Cardiac fibroblast (primary cell): ENCODE data around the gene RABGAP1.
"Not testable (repeated sequence)": the region's sequence is repeated elsewhere in the genome, so short reads cannot be mapped to it uniquely, and the experiment has no call there.

Experiments used
- DNase-seq, 2 donors: peaks; one replicate each; pipeline versions ENCODE4 v3.0.0 to v3.0.0-alpha.2; 2010; ENCODE audit warnings: low read depth in 2 of 2
- H3K4me3 ChIP-seq, 2 donors: replicated peaks in 1 of 2; 1 replicate in 1 of 2; 2 replicates in 1 of 2; pipeline ENCODE4 v1.5.1; 2011; ENCODE audit warnings: low read depth in 2 of 2, low read length in 2 of 2, mild to moderate bottlenecking in 2 of 2, moderate library complexity in 1 of 2
- TF ChIP-seq, protein P1 (sequence below): IDR thresholded peaks from one replicate; pipeline ENCODE4 v1.5.1; 2011; ENCODE audit warnings: low read depth, mild to moderate bottlenecking, low read length, inconsistent platforms

The RABGAP1 gene

DNA sequence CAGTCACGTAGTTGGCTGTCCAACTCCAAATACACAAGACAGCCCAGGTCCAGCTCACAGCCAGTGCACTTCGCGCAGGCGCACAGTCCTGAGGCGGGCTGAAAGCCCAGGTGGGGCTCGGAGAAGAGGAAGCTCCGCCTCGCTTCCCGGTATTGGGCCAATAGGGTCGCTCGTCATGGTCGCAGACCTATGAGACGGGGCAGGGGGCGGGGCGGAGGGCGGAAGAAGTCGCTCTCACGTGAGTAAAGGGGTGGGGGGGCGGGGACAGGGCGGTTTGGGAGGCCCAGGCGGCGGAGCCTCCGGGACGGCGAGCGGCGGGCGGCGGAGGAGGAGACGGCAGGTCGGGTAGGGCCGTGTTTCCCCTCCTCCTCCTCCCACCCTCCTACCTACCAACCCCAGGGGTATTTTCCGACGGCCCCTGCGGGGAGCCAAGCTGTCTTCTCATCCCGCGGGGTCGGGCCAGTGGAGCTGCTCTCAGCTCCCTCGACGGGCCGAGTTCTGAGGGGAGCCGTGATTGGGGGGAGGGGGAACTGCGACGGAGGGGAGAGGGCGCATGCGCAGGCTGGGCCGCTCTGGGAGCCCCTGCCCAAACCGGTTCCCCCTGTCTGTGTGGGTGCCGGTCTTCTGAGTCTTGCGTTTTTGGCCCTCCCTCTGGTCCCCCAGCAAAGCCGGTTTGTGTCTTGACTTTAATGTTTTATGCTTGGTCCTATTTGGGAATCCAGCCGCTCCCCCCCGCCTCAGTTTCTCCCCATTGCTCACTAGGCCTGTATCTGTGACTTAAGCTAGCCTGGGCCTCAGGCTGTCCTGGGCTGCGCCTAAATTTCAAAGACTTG lies at the start of gene RABGAP1:
RABGAP1 (plus strand) TSS at position 272 of the 833 bp plus-strand sequence. CDS start 16,040 bp downstream, outside the sequence.
- peak within 1 kb of the TSS; percentile 87 to 92 for H3K4me3 ChIP-seq
- TF ChIP-seq, protein P1, sequence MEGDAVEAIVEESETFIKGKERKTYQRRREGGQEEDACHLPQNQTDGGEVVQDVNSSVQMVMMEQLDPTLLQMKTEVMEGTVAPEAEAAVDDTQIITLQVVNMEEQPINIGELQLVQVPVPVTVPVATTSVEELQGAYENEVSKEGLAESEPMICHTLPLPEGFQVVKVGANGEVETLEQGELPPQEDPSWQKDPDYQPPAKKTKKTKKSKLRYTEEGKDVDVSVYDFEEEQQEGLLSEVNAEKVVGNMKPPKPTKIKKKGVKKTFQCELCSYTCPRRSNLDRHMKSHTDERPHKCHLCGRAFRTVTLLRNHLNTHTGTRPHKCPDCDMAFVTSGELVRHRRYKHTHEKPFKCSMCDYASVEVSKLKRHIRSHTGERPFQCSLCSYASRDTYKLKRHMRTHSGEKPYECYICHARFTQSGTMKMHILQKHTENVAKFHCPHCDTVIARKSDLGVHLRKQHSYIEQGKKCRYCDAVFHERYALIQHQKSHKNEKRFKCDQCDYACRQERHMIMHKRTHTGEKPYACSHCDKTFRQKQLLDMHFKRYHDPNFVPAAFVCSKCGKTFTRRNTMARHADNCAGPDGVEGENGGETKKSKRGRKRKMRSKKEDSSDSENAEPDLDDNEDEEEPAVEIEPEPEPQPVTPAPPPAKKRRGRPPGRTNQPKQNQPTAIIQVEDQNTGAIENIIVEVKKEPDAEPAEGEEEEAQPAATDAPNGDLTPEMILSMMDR = no peak
- peak; percentile 98 to 99 for DNase-seq

DNA sequence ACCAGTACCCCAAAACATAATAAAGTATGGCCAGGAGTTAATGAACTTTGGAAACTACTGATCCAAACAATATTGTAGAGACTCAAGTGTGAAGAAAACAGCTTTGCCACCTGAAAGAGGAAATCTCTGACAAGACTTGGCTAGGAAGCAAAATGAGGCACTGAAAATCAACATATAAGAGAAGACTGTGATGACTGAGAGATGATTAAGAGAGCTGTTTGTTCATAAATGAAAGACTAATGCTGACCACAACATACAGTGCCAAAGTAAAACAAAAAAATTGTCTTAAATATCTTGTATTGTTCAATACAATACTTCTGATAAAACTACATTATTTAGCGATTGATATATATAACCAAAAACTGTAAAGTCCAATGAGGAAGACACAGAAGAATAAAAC lies 42.9 kb upstream of the RABGAP1 start:
- no peak overlapping the region for H3K4me3 ChIP-seq
- TF ChIP-seq, protein P1 = no peak
- peak in 1 of 2 donors; percentile 63 for DNase-seq

DNA sequence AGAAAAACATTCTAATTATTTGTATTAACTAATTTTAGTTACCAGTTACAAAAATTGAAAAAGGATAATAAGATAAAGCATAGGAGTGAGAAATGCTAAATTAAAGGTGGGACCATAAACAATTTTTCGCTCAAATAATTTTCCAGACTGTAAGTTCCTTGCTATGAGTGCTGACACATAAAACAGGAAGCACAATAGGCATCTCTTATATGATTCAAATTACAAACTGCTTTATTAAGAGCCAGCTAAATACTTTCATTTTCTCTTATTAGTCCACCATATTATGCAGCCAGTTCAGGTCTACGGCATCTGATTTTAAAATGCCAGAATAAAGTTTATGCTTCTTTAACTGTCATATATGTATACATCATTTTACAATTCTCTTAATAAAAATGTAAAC lies 40.0 kb upstream of the RABGAP1 start:
- peak overlapping the region in 1 of 2 donors; percentile 2 for H3K4me3 ChIP-seq
- TF ChIP-seq, protein P1 = no peak
- DNase-seq = peak; percentile 32 to 53

DNA sequence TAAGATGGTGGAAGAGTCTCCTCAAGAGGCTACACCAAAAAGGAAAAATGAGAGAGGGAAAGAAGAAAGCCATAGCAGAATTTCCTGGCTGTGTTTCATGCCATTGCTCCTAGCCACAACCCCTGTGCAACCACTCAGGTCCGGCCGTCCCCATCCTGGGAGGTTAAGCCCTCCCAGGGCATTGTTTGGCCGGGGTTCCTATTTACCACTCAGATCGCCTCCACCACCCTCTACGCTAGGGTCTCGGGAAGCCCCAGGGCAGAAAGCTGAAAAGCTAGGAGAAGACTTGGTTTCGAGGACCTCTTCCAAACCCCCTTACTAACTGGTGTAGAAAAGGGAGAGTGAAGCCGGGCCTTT lies 36.4 kb upstream of the RABGAP1 start:
- peak; percentile 47 to 57 for DNase-seq
- TF ChIP-seq, protein P1 = no peak
- H3K4me3 ChIP-seq = peak overlapping the region; percentile 77 to 83

DNA sequence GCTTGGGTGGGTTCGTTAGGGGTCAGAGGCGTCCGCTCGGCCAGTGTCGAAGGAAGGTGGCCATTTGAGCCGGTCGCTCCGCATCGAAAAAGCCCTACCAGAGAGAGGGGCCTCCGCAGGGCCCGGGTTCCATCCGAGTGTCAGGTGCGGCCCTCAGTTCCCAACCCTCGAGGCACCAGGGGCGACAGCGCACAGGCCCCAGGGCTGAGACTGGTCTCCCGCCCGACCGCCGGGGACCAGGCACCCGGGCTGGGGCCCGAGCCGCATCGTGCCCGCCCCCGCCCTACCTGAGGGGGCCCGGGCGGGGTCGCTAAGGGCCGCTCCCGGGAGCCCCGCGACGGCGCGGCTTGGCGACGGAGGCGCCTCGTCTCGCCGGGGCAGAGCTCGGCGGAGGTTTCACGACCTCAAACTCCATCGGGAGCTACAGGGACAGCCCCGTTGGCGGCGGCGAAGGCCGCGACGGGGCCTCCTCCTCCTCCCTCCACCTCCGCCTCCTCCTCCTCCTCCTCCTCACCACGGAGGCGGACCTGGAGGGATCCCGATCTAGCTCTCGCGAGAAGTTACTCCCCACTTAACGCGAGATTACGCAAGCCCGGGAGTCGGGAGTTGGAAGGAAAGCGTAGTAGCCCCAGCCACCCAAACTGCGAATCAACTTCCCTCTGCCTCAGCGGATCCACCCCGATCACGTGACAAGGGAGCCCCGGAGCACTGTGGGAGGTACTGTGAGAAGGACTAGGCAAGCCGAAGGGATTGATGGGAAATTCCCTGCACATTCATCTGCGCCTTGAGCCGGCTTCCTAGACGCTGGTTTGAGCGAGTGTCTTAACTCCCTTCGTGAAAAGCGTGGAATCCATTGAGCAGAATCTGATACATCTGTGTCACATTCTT lies 35.8 kb upstream of the RABGAP1 start, which contains the start of gene RC3H2:
RC3H2 (minus strand) TSS at position 537 of the 888 bp plus-strand sequence. CDS start 7,850 bp downstream, outside the sequence.
- peak within 1 kb of the TSS; percentile 77 to 83 for H3K4me3 ChIP-seq
- DNase-seq = peak; percentile 100
- TF ChIP-seq, protein P1 = no peak

DNA sequence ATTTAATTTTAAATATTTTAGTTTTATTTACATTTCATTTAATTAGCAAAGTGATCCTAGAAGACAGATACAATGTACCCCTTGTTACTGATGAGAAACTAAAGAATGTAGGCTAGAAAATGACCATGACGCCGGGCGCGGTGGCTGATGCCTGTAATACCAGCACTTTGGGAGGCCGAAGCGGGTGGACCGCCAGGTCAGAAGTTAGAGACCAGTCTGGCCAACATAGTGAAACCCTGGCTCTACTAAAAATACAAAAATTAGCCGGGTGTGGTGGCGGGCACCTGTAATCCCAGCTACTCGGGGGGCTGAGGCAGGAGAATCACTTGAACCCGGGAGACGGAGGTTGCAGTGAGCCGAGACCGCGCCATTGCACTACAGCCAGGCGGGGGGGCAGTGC lies 34.7 kb upstream of the RABGAP1 start:
- H3K4me3 ChIP-seq, DNase-seq: not testable (repeated sequence)

DNA sequence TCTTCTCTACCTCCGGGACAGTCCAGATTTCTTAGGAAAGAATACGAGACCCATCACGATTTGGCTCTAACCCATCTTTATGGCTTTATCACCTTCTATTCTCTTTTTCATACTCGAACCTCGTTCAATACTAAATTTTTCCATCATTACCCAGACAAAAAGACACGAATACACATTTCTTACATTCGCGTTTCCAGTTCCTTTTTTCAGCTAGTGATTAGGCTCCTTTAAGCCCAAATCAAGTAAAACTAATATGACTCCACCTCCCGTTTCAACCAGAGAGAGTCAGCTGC lies 28.2 kb upstream of the RABGAP1 start:
- no peak for DNase-seq
- TF ChIP-seq, protein P1 = no peak
- H3K4me3 ChIP-seq = peak overlapping the region; percentile 65 to 67
